Cardiac muscle cell (in vitro differentiated cells and primary cell): ENCODE measurements around the gene C1GALT1C1L. TPM values are rescaled to one million over a fixed set of nuclear protein-coding genes. Genes with fewer than 3 reads are reported as not detected.
"Not testable (repeated sequence)": the region's sequence is repeated elsewhere in the genome, so short reads cannot be mapped to it uniquely, and the experiment has no call there.

Source experiments
- DNase-seq, 2 donors: peaks; one replicate each; pipeline versions ENCODE4 v3.0.0 to v3.0.0-alpha.2; 2010 to 2017; ENCODE audit warnings: low read depth in 1 of 2, low spot score in 1 of 2
- H3K27ac ChIP-seq: fragments of 200-600 bp; sonication (generic); 2 replicates; pipeline ENCODE4 v1.5.1; 2016
- H3K27me3 ChIP-seq: fragments of 200-600 bp; sonication (generic); 2 replicates; pipeline ENCODE4 v1.6.0; 2016; ENCODE audit warnings: control low read depth
- H3K36me3 ChIP-seq: fragments of 200-600 bp; sonication (generic); 2 replicates; pipeline ENCODE4 v1.5.1; 2016; ENCODE audit warnings: control low read depth
- H3K4me1 ChIP-seq: fragments of 200-600 bp; sonication (generic); 2 replicates; pipeline ENCODE4 v1.8.1; 2017; ENCODE audit warnings: low read depth, mild to moderate bottlenecking, mixed run types
- H3K4me3 ChIP-seq: fragments of 200-600 bp; sonication (generic); 2 replicates; pipeline ENCODE4 v1.5.1; 2016; ENCODE audit warnings: mild to moderate bottlenecking
- H3K9me3 ChIP-seq: fragments of 200-600 bp; sonication (generic); 2 replicates; pipeline ENCODE4 v1.5.1; 2017; ENCODE audit warnings: low read depth, mild to moderate bottlenecking, control low read depth
- CTCF ChIP-seq: IDR thresholded peaks from 2 replicates; pipeline ENCODE4 v1.5.1; 2012; ENCODE audit warnings: low read depth, mild to moderate bottlenecking, low read length
- polyA plus RNA-seq: library from polyadenylated mRNA; unstranded; fragments of >200 nt; fragmentation: Nextera tagmentation; extraction: Ambion mirVana; gene quantifications from 2 replicates; pipeline ENCODE4 v1.2.1, GENCODE V29; 2016
- total RNA-seq: library from RNA; depleted of rRNA; stranded (reverse); fragments of >200 nt; gene quantifications from 2 replicates; pipeline ENCODE4 v1.2.3, GENCODE V29; 2016

C1GALT1C1L gene
- total and polyA plus RNA-seq, 2 experiments from 2014 or later = 0.65 TPM; not detected in 1

- Histone ChIP-seq H3K27me3 (no peaks in the 10 kb centered on the region), H3K4me3 (no peak overlapping the region), H3K27ac (no peak overlapping the region), H3K4me1 (no peaks in the 10 kb centered on the region), H3K9me3 (no peaks in the 10 kb centered on the region), H3K36me3 (no peaks in the 10 kb centered on the region)
- no peak for DNase-seq
- no peak for TF ChIP-seq CTCF
Observed at GRCh38 chr2:43643680-43644079, 32.5 kb downstream of the C1GALT1C1L start.

GRCh38 chr2:43642363-43642762, 33.9 kb downstream of the C1GALT1C1L start:
- Histone ChIP-seq H3K4me3 (no peak overlapping the region), H3K27me3 (peaks cover 10% of the 10 kb centered on the region), H3K27ac (no peak overlapping the region), H3K36me3 (no peaks in the 10 kb centered on the region), H3K9me3 (no peaks in the 10 kb centered on the region), H3K4me1 (no peaks in the 10 kb centered on the region)
- DNase-seq = no peak
- TF ChIP-seq CTCF = no peak

GRCh38 chr2:43637030-43637803, 39.0 kb downstream of the C1GALT1C1L start, which contains the start of gene PLEKHH2:
Gene PLEKHH2, plus strand, starts transcription at chr2:43637260. Its CDS starts 7,414 bp downstream, at chr2:43644674.
- no peaks in the 10 kb centered on the region for H3K4me1 ChIP-seq
- no peak within 1 kb of the TSS for H3K27ac ChIP-seq
- H3K27me3 ChIP-seq = peaks cover 11% of the 10 kb centered on the region

GRCh38 chr2:43636621-43637020, 39.6 kb downstream of the C1GALT1C1L start:
- no peak overlapping the region for H3K27ac ChIP-seq
- no peak for DNase-seq
- peak overlapping the region; percentile 77 for H3K4me3 ChIP-seq
- no peaks in the 10 kb centered on the region for H3K4me1 ChIP-seq
- peaks cover 11% of the 10 kb centered on the region for H3K27me3 ChIP-seq
- no peaks in the 10 kb centered on the region for H3K36me3 ChIP-seq
- no peaks in the 10 kb centered on the region for H3K9me3 ChIP-seq
- no peak for TF ChIP-seq CTCF

More at GRCh38 chr2:43637030-43637803, 39.0 kb downstream of the C1GALT1C1L start, which contains the start of gene PLEKHH2:
- Histone ChIP-seq H3K36me3 (no peaks in the 10 kb centered on the region), H3K9me3 (no peaks in the 10 kb centered on the region), H3K4me3 (peak within 1 kb of the TSS; percentile 77)
- TF ChIP-seq CTCF = no peak
- peak; percentile 91 to 94 for DNase-seq

GRCh38 chr2:43636153-43636552, 40.1 kb downstream of the C1GALT1C1L start:
- not testable (repeated sequence) for H3K4me3 ChIP-seq, H3K36me3 ChIP-seq, H3K9me3 ChIP-seq, H3K4me1 ChIP-seq, DNase-seq, H3K27ac ChIP-seq
- peaks cover 11% of the 10 kb centered on the region for H3K27me3 ChIP-seq

- no peak overlapping the region for H3K27ac ChIP-seq
- no peaks in the 10 kb centered on the region for H3K4me1 ChIP-seq
- peak in 1 of 2 donors; percentile 90 for DNase-seq
- no peaks in the 10 kb centered on the region for H3K9me3 ChIP-seq
- no peak for TF ChIP-seq CTCF
- no peak overlapping the region for H3K4me3 ChIP-seq
- H3K36me3 ChIP-seq = no peaks in the 10 kb centered on the region
- peaks cover 11% of the 10 kb centered on the region for H3K27me3 ChIP-seq
Observed at GRCh38 chr2:43634604-43635306, 41.5 kb downstream of the C1GALT1C1L start.
